ENCODE results near the gene ADGRB3.
"Not testable (repeated sequence)": the region's sequence is repeated elsewhere in the genome, so short reads cannot be mapped to it uniquely, and the experiment has no call there.

The ADGRB3 gene

DNA sequence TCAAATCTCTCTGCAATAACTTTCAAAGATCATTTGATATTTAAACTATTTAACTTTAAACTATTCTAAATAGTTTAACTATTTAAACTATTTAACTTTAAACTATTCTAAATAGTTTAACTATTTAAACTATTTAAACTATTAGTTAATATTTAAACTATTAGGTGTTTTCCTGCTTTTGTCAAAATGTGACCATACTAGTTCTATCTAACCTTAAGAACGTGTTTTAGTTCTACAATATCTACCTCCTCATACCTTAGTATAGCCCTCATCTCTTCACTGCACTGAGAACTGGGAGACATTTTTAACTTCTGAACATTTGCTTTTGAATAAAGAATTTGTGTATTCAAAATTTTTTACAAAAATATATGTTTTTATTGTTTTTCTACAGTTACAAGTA is 429.1 kb downstream of the ADGRB3 start:
- no peak for DNase-seq

DNA sequence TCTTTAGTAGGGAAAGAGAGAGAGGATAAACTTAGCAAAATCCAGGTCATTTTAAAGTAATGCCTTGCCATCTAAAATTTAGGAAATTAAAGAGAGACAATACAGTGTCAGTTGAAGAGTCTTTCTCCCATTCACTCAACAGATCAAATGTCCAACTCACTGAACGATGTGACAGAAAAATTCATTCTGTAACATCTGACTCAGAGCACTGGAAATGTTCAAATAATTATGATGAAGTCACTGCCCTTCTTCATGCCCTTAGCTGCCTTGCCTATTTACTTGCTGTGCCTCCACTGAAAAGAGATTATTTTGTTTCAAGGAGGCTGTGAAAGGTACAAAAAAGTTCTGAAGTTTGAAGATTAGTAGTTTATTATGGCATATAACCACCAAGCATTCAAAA is 434.8 kb downstream of the ADGRB3 start:
- no peak for DNase-seq

DNA sequence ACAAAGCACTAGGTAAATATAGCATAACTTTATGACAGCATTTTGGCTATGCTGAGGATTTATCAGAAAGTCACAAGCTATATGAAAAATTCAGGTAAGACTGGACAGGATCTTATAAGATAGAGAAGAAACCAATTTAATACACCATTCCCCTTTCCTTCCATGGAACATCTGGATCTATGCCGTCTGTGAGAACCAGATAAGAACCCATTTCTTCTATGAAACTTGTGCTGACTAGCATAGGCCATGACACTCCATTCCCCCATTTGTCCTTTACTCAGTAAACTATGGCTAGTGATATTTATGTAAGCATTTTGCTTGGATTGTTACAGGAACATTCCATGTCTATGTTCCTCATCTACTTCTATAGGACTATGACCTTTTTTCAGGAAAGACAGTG is 437.7 kb downstream of the ADGRB3 start:
- no peak for DNase-seq

DNA sequence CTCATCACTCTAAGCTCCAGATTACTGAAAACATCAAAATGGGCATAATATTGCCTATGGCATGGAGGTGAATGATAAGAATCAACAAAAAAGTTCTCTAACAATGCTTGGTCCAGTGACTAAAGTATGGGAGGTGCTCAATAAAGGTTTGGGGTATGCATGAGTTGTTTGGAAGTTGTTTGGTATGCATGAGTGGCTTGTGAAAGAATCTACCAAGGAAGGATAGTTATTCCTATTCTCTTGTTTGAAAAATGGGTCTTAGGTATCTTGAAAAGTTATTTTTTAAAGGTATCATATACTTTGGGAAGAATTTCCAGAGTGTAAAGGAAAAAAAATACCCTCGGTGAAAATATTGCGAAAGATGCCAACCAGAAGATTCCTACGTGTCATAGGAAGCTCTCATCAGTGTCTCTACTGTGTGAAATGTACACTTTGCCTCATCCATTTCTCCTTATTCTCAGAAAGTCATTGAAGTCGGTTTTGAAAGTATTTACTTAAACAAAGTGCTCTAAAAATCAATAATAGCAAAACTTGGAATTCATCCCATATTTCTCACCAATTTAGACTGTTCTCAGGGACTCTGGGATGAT is 449.8 kb downstream of the ADGRB3 start:
- DNase-seq: no peak

DNA sequence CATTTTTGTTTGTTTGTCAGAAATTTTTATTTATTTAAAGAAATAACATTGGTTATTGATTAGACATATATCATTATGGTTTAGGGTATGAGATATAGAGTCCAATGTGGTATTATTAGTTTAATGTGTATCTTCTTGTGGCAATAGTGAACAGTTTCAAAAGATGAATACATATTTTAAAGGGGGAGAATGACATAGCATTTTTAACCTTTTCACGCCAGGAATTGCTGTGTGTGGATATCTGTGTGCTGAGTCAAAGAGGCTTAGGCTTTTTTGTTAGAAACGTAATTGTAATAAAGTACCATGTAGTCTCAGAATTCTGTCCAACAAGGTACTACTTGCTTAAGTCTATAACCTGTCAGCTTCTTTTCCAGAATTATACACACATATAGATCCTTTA is 451.6 kb downstream of the ADGRB3 start:
- DNase-seq: no peak

DNA sequence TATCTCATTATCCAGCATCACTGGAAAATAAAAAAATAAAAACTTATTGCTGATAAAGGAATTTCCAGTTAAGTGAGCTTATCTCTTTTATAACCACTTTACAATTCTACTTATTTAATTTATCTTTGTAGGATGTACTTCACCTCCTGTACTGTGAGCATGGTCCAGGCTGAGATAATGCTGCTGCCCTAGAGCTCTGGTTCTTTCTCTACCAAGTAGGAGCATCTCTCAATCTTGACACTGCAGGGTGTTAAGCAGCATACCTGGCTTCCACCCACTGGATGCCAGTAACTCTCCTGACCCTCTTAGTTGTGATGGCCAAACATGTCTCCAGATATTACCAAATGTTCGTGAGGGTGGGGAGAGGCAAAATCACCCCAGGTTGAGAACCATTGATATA is 454.5 kb downstream of the ADGRB3 start:
- no peak for DNase-seq

DNA sequence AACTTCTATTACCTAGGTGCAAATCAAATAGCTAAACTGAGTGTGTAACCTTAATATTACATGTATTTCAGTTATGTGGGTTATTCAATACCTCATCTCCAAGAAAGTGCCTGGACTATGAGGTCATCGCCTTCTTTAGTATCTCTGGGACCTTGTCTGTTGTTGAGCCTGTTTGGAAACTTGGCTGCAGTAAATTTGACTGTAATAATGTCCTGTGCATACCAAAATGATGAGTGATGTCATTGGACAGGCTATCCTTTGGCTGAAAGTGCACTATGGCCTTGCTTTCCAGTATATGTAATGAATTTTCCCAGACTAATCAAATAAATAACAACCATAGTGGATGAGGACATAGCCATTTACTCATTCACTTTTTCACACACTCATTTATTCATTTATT is 455.1 kb downstream of the ADGRB3 start:
- DNase-seq: no peak

DNA sequence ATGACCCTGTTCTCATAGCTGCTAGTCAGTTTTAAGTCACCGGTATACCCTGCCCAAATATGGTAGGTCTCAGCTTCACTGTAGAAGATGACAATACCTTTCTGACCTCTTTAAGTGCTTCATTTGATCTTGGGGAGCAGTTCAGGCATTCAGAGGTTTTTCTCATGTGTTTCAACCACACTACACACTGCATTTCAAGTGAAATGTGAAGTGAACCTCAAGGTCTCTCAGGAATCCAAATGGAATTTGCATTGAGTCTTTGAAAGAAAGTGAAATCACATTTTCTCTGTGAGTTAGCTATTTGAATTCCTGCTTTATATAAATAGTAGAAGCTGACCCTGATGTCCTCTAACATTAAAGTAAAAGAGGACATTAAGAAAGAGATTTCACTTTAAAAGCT is 461.6 kb downstream of the ADGRB3 start:
- no peak for DNase-seq

DNA sequence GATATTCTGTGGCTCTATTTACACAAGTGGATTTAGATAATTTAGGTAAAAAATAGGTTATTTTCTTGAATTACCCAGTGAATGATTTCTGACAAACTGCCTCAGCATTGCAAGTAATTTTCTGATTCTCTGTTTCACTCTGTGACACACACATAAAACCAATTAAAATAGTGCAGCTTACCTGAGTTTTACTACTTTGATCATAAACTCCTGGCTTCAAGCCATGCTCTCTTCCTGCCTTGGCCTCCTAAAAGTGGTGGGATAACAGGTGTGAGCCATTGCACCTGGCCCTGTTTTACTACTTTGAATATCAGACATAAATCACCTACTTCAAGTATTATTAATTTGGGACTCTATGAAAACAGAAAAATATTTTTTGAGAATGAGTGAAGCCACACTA is 462.9 kb downstream of the ADGRB3 start:
- DNase-seq: no peak

DNA sequence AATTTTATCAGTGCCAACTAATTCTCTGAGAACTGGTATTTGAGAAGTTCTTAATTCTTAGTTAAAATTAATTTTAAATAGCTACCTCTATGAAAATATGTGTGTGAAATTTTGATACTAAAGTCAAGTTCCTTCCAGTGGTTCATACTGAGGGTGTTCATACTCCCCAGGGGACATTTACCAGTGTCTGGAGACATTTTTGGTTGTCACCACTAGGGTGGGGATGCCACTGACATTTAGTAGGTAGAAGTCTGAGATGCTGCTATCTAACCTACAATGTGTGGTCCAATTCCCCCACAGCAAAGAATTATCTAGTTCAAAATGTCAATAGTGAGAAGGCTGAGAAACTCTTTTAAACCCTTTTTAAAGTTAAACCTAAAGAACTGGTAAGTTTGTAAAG is 463.8 kb downstream of the ADGRB3 start:
- DNase-seq: no peak

DNA sequence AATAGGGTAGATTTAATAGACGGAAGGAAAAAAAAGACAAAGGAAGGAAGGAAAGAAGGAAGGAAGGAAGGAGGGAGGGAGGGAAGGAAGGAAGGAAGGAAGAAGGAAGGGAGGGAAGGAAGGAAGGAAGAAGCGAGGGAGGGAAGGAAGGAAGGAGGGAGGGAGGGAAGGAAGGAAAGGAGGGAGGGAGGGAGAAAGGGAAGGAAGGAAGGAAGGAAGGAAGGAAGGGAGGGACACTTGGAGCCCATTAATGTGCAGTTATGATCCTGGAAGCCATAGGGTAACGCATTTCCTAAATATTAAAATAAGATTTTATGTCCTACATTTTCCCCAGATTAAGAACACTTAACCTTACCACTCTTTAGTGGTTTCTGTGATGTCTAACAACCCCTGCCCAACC is 465.7 kb downstream of the ADGRB3 start:
- no peak for DNase-seq

DNA sequence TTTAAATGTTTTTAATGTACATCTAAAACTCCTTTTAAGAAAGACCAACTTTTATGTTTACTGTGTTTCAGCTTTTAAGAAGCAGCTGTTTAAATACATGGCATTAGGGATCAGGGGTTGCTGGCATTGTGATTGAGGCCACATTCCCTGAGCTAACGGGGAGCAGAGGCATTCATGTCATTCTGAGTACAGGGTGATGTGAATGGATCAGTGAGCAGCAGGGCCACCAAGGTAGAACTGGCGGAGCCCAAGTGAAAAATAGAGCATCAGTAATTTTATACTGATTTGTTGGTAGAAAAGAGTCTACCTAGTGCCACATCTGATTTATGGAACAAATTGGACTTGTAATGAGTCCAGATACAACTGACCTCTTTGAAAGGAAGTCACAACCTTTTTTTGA is 467.3 kb downstream of the ADGRB3 start:
- DNase-seq: no peak

DNA sequence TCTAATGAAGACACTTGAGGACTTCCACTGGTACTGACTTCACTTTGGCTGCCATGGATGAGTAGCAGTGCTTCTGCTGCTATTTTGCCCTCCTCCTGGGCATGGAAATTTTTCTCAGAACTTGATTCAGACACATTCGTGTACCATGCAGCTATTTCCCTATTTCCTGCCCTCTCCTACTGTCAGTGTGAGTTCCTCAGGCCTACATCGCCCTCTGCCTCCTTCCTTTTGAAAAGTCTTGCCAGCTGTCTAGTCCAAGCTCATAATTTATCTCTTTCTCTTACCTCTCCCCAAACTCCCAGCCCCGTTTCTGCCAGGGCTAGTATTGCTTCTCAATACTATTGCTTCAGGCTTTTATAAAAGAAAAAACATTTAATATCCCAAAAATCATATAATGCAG is 470.2 kb downstream of the ADGRB3 start:
- DNase-seq: no peak

DNA sequence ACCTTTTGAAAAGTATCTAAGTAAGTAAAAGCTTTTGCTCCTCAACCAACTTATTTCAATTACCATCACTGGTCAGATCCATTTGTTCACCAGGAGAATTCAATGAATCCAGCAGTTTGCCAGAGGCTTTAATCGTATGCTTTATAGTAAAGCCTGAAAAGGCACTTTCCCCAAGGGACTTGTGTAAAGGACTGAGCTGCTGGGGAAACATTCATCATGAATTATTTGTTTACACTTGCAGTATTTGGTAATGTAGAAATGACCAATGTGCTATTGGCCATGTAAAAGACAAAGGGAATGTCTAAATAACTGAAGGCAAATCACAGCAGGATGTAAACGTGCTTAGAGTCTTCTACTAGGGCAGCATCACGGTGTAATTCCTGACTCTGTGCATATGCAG is 471.4 kb downstream of the ADGRB3 start:
- DNase-seq: no peak

DNA sequence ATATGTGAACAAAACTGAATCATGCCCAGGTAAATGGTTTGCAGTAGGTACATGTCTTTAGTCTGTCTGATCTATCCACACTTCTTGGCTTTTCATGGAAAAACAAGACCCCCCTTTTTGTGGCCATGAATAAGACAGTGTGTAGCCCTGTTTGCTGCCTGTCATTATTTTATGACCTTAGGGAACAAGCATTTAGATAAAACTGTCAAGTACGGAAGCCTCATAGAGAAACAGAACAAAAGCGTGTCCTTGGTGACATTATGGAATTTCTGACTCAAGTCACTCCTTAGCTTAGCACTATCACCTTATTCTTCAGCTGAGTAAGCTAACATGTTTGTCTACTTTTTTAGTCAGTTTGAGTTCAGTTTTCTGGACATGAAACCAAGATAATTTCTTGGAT is 476.2 kb downstream of the ADGRB3 start:
- no peak for DNase-seq

DNA sequence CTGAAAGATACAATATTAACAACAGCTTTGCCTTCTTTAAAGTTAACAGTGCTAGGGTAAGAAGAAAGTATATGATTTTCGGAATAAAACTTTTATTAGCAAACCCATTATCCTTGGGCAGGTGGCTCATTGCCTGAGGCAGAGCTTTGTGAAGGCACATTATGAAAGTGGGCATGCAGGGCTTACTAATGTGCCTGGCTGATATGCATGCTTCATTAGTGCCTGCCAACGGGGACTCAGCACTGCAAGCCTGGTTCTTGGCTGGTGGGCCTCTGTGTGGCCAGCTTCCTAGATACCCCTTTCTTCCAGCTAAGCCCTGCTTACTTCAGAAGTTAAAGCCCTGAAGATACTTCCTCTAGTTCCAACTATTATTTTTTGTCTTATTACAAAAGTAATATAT is 481.6 kb downstream of the ADGRB3 start:
- DNase-seq: no peak

DNA sequence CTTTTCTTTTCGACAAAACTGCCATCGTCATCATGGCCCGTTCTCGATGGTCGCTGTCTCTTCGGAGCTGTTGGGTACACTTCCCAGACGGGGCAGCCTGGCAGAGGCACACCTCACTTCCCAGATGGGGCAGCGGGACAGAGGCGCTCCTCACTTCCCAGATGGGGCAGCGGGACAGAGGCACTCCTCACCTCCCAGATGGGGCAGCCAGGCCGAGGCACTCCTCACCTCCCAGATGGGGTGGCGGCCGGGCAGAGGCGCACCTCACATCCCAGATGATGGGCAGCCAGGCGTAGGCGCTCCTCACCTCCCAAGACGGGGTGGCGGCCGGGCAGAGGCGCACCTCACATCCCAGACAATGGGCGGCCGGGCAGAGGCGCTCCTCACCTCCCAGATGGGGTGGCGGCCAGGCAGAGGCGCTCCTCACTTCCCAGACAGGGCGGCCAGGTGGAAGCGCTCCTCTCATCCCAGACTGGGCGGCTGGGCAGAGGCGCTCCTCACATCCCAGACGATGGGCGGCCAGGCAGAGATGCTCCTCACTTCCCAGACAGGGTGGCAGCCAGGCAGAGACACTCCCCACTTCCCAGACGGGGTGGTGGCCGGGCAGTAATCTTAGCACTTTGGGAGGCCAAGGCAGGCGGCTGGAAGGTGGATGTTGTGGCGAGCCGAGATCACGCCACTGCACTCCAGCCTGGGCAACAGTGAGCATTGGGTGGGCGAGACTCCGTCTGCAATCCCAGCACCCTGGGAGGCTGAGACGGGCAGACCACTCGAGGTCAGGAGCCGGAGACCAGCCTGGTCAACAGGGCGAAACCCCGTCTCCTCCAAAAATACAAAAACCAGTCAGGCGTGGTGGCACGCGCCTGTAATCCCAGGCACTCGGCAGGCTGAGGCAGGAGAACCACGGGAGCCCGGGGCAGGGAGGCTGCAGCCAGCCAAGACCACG is 486.7 kb downstream of the ADGRB3 start:
- not testable (repeated sequence) for DNase-seq

DNA sequence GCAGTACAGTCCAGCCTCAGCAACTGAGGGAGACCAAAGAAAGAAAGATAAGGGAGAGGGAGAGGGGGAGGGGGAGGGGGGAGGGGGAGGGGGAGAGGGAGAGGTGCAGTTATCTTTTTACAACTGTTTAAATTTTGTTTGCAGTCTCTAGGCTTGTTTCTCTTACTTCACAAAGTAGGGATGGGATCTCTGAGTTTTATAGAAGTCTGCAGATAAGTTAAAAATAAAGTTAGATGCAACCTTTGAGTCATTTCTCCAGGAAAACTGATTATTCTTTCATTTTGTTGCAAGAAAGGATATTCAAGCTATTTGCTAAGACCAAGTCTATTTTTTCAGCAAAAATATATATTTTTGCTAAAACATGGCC is 487.3 kb downstream of the ADGRB3 start:
- no peak for DNase-seq

DNA sequence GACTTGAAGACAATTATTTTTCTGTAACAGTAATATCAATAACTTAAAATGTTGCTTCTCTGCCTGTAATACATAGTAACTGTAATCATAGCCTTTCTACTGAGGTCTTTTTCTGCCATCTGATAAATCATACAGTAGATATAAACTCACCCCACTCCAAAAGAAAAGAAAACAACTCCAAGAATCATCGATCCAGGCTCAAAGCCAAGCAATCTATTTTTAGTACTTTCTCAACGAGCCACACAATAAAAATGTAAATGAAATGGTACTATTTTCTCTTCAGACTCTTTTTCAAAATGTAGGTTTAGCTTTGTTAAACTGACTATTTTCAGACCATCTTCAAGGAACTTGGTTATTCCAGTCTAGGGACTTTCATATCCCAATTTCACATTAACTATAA is 493.3 kb downstream of the ADGRB3 start:
- DNase-seq: no peak

DNA sequence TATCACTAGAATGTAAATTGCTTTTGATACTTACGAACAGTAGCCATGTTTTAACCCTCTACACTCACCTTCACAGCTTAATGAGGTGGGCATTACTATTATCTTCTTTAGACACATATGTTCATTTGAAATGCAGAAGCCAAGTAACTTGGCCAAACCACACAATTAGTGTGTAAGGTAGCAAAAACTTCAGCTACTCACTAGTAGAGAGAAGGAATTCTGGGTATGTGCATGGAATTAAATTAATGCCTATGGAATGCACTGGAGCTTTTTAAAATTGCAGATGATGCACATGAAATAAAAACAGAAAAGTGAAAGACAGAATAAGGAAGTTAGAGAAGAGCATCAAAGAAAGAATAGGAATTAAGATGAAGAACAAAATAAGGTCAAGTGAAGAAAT is 494.0 kb downstream of the ADGRB3 start:
- no peak for DNase-seq

DNA sequence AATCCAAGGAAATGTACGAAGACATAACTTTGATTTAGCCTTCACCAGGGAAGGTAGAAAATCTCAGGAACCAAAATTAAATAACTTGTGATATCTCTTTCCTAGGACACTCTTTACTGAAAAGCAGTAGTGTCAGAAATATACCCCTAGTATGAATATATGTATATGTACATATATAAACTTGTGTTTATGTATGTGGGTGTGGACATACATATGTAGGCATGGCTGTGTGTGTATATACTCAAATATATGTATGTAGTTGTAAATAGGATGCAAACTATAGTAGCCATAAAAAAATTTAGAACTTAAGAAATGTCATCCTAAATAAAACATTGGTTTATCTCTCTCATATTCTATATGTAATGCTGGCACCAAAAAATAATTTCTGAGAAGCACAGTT is 500.8 kb downstream of the ADGRB3 start:
- DNase-seq: no peak

DNA sequence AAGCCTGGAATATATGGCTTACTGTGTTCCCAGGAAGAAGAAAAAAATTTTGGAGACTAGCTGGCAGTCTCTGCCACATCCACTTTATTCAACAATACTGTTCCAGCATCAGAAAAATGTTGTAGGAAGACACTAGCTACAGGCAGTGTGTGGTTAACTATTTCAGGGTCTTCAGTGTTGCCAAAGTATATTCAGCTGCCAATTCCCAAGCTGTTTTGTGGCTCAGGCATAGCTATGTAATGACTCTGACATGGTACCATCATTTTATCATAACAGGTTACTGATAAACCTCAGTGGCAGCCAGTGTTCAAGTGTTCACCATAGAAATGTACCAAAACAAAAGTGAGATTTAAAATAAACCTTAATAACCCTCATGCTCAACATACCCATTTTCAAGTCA is 503.1 kb downstream of the ADGRB3 start:
- DNase-seq: no peak

DNA sequence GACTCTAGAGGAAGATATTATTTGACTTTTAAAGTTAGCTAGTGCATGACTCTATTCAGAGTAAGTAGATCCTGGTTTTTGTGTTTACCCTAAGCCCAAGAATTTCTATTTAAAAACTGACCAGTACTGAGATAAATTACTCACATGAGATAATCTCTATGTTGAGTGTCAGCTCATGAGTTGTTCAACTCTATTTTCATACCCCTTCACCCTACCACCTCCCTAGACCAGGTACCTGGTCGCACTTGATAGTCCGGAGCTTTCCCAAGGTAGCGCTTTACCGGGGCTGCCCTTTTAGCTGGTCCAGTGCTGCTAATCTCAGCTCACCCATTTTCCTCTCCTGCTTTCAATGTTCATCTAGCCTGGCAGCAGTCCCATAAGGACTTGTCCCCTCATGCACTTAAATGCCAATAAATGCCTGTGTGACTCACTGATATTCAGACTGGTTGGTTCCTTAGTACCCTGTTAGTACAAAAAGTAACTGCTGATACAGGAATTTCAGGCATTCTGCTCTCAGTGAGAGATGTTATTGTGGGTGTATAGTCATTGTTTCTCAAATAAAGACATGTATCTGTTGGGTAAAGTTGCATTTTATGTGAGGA is 503.9 kb downstream of the ADGRB3 start:
- DNase-seq: no peak

DNA sequence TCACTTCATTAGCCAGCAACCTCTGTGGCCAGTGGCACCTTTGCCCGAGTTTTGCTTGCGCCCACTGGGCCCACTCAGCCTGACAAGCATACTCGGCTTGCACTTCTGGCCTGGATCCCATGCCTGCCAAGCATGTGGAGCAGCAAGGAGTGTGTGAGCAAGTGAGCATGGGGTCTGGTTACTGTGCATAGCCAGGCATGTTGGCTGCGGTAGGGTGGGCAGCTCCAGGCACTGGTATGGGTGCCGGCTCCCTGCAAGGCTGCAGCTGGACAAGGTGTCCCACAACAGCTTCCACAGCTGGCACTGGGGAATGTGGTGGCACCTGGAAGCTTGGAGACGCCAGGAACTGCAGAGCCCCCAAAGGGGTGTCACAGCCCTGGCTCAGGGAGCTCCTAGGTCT is 510.0 kb downstream of the ADGRB3 start:
- no peak for DNase-seq

Measured in KG1 (cell line).